Measurements from ENCODE around the gene VAPA. TPM values are rescaled to one million over a fixed set of nuclear protein-coding genes. Genes with fewer than 3 reads are reported as not detected.
A peak's percentile ranks its signal among the peaks of the same experiment; 100 is the strongest.

The VAPA gene
- total and polyA plus RNA-seq, 9 of the 15 experiments (the other 6 are each of a cell fraction or from before 2014, with no cell fraction given), result 219 to 902 (median 526) TPM

GRCh38 chr18:9876212-9876866, 37.5 kb upstream of the VAPA start (continued):
- TF ChIP-seq ZBTB33 (CRISPR knock-in tag; IDR thresholded peaks at IDR 0.05) (no peak), ATF4 (CRISPR knock-in tag; IDR thresholded peaks at IDR 0.05) (no peak), HEY1 (CRISPR knock-in tag; IDR thresholded peaks at IDR 0.05; ENCODE audit: borderline replicate concordance) (no peak), NKRF (IDR thresholded peaks at IDR 0.05; ENCODE audit: borderline replicate concordance) (0 out of 2 replicates have a peak, but pooled peaks have one; percentile 22), CTCF (IDR thresholded peaks at IDR 0.05 in 2 of 3, conservative IDR thresholded peaks at IDR 0.05 in 1 of 3; ENCODE audit: insufficient read depth in 2 of 3, low read depth in 1 of 3, low read length in 3 of 3) (no peak), MEF2D (tag; conservative IDR thresholded peaks at IDR 0.05; ENCODE audit: low read depth) (0 out of 2 replicates have a peak, but pooled peaks have one; percentile 13), PTTG1 (tag; IDR thresholded peaks at IDR 0.05; ENCODE audit: low read depth) (no peak), FOXO4 (CRISPR knock-in tag; IDR thresholded peaks at IDR 0.05) (peak; percentile 65; the same call in 1 of the 2 replicates), ZNF12 (CRISPR knock-in tag; IDR thresholded peaks at IDR 0.05) (no peak), ZNF449 (CRISPR knock-in tag; IDR thresholded peaks at IDR 0.05) (no peak), TFE3 (CRISPR knock-in tag; IDR thresholded peaks at IDR 0.05) (no peak), ZNF77 (CRISPR knock-in tag; IDR thresholded peaks at IDR 0.05) (no peak), SIRT6 (IDR thresholded peaks at IDR 0.05; ENCODE audit: low read depth, low read length) (no peak), HLTF (IDR thresholded peaks at IDR 0.05) (no peak)
